Hematopoietic multipotent progenitor cell treated with erythropoietin and hydrocortisone succinate and interleukin-3 and kit ligand, for 17 days (in vitro differentiated cells): ENCODE results near the gene SLC31A1.
"Not testable (repeated sequence)": the region's sequence is repeated elsewhere in the genome, so short reads cannot be mapped to it uniquely, and the experiment has no call there.

ENCODE experiments used
- DNase-seq: peaks from one replicate; pipeline ENCODE4 v3.0.0-alpha.2; 2015; ENCODE audit warnings: low spot score

The SLC31A1 gene

GRCh38 chr9:113220467-113221002 is 809 bp upstream of the SLC31A1 start:
- DNase-seq: no peak

- peak; percentile 58 for DNase-seq
These were observed 597 bp downstream of the SLC31A1 start for GRCh38 chr9:113221800-113222481.

- peak; percentile 43 for DNase-seq
These were observed 1.1 kb downstream of the SLC31A1 start for GRCh38 chr9:113222482-113222841.

DNA sequence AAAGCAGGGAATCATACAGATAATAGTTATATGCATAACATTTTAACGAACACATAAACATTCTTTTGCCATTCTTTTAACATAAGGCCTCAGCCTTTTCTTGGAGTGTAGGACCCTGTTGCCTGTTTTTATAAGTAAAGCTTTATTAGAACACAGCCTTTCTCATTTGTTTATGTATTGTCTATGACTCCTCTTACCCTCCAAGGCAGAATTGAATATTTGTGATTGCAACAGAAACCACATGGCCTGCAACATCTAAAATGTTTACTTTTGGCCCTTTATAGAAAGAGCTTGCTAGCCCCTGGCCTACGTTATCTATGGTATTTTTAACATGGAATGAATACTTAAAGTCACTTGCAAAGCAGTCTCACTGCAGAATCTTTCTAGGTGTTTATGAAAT is 2.6 kb downstream of the SLC31A1 start:
- DNase-seq: no peak

DNA sequence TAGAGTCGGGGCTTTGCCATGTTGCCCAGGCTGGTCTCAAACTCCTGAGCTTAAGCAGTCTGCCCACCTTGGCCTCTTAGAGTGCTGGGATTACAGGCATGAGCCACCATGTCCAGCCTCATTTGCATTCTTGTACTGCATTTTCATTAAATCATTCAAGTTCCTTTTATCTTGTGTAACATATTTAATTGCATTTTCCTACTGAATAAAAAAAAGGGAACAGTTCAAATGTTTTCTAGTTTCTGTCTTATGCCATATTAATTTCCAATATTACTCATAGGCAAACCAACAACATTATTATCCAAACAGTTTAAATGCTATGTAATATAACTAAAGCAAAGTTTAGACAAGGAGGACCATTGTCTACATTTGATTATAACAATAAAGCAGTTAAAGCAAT is 6.1 kb downstream of the SLC31A1 start:
- no peak for DNase-seq

- DNase-seq: no peak
These were observed 6.9 kb downstream of the SLC31A1 start for GRCh38 chr9:113228130-113228665.

DNA sequence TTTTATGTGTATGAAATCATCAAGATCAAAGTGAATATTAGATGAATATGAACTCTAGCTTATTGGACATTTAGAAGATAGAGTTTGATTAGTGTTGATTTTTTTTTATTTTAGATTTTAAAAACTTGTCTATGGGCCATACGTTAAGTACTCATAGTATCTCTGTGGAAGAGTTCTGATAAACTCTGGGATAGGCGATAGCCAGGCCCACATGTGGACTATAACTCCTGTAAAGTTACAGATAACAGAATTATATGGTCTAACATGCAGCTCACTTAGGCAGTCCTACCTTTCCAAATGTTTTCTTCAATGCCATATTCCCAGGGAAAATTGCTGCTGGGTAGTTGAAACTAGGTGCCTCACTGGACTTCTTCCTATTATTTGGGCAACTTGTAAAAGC is 10.4 kb downstream of the SLC31A1 start:
- no peak for DNase-seq

DNA sequence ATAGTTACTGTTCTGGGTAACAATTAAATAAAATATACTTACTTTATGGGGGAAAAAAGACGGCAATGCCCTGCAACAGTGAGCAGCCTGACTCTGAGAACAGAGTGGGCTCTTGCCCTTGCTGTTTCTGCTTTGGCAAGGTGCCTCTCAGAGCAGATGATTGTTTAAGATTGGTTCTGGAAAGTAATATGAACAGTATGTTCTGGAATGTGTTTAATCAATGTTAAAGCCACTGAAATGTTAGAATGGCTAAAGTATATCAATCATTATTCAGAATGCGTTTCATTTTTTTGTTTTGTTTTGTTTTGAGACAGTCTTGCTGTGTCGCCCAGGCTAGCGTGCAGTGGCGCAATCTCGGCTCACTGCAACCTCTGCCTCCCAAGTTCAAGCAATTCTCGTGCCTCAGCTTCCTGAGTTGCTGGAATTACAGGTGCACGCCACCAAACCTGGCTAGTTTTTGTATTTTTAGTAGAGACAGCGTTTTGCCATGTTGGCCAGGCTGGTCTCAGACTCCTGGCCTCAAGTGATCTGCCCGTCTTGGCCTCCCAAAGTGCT is 14.4 kb downstream of the SLC31A1 start:
- not testable (repeated sequence) for DNase-seq

DNA sequence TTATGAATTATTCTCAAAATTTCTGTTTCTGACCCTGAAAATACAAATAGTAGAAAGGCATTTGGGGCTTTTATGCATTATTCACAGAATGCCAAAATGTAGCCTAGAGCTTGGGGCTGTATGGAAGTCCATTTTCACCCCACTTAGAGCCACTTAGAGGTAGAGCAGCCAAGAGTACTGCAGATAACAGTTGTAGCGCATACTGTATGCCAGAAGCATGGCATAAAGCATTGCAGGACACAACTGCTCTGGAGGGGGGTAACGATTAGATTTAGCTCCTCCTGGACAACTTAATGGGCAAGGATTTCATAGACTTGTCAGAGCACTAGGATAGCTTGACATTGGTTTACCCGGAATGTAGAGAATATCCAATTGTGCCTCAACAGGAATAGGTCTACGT is 15.7 kb downstream of the SLC31A1 start:
- no peak for DNase-seq

DNA sequence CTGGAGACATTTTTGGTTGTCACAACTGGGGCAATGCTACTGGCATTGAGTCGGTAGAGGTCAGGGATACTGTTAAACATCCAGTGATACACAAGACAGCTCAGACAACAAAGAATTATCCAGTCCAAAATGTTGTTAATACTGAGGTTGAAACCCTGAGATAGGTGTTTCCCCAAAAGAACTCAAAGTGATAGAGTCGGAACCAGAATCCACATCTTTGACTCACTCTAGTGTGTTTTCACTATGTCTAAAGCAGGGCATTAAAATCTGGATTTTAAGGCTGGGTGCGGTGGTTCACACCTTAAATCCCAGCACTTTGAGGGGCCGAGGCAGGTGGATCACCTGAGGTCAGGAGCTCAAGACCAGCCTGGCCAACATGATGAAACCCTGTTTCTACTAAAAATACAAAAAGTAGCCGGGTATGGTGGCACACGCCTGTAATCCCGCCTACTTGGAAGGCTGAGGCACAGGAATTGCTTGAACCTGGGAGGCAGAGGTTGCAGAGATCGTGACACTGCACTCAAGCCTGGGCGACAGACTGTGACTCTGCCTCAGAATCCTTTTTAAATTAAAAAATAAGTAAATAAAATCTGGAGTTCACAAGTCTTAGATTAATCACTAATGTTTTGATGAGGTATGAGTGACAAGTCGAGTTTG is 17.0 kb downstream of the SLC31A1 start:
- no peak for DNase-seq

DNA sequence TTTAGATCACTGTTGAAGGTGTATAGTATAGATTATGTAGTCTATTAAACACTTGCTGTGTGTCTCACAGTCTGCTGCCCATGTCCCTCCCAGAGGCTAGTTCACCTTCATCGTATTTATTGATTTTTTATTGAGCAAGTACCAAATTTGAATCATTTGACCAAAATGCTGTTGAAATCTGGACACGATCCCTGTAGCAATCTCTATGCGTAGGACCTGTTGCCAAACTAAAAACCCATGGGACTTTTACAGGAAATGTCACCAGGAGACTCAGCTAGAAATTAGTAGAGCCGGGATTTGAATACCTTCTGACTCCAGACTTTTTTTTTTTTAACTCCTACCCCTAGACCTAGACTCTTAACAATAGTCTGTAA is 17.5 kb downstream of the SLC31A1 start:
- DNase-seq: no peak

DNA sequence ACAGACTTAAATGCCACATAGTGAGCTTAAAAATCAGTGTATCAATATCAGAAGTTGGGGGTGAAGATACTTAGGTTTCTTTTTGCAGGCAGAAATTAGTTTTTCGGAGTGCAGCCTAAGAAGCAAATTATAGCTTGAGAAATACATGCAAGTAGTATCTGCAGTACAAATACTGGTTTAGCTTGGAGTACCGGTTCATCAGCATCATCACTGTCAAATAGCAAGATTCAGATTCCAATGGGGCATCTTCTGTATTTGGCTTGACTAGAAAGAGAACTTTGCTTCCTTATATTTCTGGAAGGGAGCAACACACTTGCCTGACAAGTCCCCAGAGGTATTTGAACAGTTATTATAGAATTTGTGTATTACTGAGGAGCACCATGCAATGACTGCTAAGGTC is 19.8 kb downstream of the SLC31A1 start:
- DNase-seq: no peak

- DNase-seq: no peak
These were observed 23.2 kb downstream of the SLC31A1 start for GRCh38 chr9:113244556-113244955.

- no peak for DNase-seq
These were observed 24.6 kb downstream of the SLC31A1 start for GRCh38 chr9:113245894-113246293.

- DNase-seq: no peak
These were observed 25.6 kb downstream of the SLC31A1 start for GRCh38 chr9:113246928-113247327.

GRCh38 chr9:113247640-113248039 is 26.3 kb downstream of the SLC31A1 start:
- no peak for DNase-seq

DNA sequence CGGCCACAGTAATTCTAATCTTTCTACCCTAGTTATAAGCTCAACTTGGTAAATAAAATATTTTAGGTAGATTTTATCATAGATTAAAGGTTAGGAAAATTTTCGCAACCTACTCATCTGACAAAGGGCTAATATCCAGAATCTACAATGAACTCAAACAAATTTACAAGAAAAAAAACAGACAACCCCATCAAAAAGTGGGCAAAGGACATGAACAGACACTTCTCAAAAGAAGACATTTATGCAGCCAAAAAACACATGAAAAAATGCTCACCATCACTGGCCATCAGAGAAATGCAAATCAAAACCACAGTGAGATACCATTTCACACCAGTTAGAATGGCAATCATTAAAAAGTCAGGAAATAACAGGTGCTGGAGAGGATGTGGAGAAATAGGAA is 28.3 kb downstream of the SLC31A1 start:
- DNase-seq: not testable (repeated sequence)

- DNase-seq: no peak
These were observed 29.5 kb downstream of the SLC31A1 start for GRCh38 chr9:113250807-113251206.

DNA sequence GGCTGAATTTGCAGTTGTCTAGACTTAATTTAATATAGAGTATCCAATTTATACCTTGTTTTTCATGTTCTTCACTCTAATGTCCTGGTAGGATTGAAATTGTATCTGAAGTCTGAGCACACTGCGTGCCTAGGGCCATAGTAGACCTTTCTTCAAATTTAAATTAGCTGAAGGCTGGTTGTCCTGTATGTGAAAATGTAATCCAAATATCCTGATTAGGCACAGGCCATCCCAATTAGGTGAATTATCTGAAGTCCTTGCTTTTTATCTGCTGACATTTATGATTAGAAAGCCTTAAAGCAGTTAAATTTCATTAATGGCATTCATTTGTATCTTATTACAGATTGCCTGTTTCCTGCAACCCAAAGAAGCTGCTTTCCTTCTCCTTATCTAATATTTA is 33.6 kb downstream of the SLC31A1 start:
- no peak for DNase-seq

DNA sequence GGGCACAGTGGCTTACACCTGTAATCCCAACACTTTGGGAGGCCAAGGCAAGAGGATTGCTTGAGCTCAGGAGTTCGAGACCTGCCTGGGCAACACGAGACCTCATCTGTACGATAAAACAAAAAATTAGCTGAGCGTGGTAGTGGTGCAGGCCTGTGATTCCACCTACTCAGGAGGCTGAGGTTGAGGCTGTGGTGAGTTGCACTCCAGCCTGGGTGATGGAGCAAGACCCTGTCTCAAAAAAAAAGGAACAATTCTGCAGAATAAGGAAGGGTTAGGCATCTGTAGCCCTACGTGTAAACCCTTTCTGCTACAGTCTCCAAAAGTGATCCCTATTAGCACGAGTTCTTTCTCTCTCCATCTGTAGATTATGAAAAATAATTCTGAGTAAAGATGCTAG is 34.1 kb downstream of the SLC31A1 start:
- no peak for DNase-seq

DNA sequence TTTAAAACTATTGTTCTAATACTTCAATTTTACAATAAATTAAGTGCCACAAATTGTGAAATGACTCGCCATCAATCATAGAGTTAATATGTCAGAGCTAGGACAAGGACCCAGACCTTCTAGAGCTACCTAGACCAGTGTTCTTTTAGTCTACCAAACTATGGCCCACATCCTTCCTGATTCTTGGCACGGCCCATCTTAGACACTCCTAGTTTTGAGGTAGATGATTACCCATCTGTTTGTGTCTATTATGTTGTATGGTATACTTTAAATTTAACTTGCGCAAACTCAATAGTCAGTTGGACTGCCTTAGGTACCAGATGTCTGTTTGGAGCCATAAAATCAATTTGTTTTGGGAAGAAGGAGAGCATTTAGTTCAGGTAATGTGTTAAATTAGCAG is 36.5 kb downstream of the SLC31A1 start:
- no peak for DNase-seq

DNA sequence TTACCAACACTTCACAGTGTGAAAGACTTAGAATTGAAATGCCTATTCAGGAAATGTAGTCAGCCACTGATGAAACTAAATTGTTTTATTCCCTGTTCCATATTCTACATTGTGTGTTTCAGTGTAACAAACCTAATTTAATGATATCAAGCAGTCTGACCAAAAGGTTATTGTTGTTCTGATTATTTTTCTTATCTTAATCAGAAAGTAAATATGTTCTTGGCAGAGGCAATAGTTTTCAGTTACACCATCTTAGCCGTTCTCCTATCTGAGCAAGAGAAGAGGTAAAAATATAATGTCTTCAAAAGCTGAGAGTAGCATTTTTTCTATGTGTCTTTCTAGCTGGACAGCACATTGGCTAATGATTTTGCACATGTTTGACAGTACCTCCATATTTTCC is 36.9 kb downstream of the SLC31A1 start:
- DNase-seq: no peak
